GM19043 (cell line): ENCODE results near the gene LAMTOR2.

ENCODE experiments used
- ATAC-seq: cut with Tn5 transposase; IDR thresholded peaks from one replicate; pipeline ENCODE4 v1.9.1; 2021; ENCODE audit warnings: low read depth; ENCODE audit not compliant: unreplicated experiment

The LAMTOR2 gene

GRCh38 chr1:156096640-156097391, 42.2 kb downstream of the LAMTOR2 start:
- ATAC-seq, result peak; percentile 54

DNA sequence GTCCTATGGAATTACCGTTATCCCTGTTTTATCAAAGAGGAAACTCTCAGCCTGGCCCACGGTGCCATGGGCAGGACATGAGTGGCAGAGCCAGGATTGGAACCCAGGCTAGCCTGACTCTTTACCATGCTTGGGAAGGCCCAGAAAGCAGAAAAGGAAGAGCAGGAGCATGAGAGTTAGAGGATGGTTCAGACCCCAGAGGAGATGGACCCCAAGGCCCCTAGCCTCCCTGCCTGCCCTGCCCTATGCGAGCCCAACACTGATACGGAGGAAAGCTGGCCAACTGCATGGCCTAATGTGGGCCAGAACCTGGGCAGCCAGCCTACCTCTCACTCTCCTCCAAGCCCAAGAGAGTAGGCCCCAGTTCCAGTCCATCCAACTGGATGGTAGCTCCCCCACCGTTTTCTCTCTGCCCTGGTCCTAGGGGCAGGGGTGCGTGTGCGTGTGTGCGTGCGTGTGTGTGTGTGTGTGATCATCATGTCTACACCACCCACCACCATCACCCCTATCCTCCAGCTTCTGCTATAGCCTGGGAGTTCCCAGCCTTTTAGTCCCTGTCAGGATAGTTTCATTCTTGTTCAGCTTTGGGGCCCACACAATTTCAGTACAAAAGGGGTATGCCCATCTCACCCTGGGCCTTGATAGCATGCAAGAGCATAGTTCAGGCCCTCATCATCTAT, 43.1 kb downstream of the LAMTOR2 start:
- ATAC-seq, result no peak

DNA sequence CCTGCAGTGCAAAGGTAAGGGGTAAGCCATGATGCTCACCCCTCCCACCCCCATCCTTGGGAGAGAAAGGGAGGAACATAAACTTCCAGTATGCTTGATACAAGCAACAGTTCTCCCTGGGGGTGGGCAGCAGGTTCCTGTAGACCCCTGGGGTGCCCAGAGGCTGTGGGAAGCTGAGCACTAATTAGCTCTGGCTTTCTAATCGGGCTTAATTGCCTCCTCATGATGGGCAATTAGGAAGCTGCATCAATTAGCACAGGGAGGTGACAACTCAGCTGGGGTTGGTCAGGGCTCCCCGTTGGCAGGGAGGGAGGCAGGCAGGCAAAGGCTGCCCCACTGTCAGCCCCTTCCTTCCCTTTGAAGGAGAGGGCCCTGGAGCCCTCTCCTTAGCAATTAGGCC, 44.2 kb downstream of the LAMTOR2 start:
- no peak for ATAC-seq

DNA sequence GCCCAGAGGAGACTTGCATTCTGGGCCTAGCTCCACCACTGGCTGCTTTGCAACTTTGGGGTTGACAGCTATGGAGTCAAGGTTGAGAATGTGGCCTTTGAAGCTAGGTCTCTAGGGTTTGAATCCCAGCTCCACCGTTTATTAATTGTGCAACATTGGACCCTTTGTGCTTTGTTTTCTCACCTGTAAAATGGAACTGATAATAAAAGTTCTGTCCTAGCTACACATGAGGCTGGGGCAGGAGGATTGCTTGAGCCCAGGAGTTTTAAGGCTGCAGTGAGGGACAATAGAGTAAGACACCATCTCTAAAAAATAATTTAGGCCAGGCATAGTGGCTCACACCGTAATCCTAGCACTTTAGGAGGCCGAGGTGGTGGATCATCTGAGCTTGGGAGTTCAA, 44.7 kb downstream of the LAMTOR2 start:
- ATAC-seq, result no peak

DNA sequence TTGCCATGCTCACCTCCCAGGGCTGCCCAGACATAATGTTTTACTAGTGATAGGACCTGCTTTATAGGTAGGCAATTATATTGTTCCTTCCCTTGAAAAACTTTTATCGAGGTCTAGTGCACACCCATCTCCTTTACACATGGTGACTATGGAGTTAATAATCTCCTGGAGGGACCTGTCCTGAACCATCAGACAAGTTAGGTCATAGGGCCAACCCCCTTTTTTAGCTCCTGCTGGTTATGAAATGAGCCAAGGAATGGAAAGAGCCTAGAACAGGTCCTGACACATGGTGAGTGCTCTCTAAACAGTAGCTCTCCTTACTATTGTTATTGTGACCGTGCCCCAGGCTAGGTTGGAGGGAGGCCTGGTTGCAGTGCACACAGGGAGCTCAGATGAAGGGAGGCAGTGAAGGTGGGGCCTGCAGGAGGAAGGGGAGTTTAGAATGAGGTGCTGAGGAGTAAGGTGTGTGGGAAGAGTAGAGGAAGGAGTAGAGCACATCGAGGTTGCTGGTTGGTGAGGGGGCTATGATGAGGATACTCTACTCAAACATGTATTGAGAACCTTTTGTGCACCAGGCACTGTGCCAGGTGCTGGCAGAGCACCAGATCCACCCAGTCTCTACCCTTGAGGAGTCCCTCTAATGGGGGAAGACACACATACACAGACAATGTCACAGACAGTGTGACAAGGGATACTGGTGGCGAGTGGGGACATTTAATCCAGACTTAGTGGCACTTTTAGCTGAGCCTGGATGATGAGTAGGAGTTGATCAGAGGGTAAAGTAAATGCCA, 45.8 kb downstream of the LAMTOR2 start:
- no peak for ATAC-seq

DNA sequence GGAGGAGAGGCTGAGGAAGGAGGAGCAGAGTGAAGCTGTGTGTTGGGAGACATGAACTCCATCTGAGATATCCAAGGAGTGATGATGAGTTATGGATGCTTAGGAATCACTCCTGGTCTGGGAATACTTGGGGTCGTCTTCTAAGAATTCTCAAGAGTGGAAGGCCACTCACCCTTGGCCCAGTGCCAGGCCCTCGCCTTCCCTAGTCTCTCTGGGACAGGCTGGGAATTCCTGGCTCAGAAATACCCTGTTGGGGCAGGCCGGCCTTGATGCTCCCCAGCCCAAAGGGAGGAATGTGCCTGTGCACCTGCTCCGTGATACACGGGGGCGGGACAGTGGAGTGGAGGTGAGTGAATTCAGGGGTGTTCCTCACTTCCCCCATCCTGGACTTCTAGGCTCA, 47.3 kb downstream of the LAMTOR2 start:
- ATAC-seq, result no peak

GRCh38 chr1:156102633-156103511, 48.3 kb downstream of the LAMTOR2 start:
- ATAC-seq, result no peak

- ATAC-seq, result no peak
These were observed 49.0 kb downstream of the LAMTOR2 start for GRCh38 chr1:156103521-156103947.

DNA sequence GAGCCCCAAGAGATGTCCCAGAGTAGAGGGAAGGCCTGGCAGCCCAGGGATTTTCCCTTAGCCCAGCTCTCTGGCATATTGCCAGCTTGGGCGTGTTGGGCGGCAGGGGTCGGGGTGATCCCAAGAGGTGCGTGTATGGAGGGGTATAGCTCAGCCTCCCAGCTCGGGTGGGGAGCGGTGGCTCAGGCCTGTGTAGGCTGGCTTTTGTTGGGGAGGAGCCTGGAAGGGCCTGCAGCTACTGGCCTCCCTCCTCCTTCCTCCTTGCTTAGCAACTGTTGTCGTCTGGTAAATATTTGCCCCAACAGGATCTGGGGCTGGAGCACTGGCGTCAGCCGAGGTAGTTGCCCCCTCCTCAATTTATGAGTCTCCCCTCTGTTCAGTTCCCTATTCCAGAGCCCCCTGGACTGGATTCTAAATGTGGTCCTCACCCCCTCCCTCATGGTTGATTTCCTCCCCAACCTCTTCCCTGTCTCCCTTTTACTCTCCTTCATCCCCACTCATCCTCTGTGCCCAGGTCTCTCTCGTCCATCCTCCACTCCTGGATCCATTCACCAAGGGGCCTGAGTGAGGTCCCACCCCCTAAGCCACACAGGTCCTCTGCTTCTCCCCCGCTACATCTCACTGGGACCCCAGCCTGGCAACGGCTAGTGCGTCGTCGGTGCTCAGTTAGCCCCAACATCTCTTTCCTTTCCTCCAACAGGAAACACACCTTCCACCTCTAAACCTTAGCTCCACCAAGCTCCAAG, 49.7 kb downstream of the LAMTOR2 start:
- no peak for ATAC-seq

DNA sequence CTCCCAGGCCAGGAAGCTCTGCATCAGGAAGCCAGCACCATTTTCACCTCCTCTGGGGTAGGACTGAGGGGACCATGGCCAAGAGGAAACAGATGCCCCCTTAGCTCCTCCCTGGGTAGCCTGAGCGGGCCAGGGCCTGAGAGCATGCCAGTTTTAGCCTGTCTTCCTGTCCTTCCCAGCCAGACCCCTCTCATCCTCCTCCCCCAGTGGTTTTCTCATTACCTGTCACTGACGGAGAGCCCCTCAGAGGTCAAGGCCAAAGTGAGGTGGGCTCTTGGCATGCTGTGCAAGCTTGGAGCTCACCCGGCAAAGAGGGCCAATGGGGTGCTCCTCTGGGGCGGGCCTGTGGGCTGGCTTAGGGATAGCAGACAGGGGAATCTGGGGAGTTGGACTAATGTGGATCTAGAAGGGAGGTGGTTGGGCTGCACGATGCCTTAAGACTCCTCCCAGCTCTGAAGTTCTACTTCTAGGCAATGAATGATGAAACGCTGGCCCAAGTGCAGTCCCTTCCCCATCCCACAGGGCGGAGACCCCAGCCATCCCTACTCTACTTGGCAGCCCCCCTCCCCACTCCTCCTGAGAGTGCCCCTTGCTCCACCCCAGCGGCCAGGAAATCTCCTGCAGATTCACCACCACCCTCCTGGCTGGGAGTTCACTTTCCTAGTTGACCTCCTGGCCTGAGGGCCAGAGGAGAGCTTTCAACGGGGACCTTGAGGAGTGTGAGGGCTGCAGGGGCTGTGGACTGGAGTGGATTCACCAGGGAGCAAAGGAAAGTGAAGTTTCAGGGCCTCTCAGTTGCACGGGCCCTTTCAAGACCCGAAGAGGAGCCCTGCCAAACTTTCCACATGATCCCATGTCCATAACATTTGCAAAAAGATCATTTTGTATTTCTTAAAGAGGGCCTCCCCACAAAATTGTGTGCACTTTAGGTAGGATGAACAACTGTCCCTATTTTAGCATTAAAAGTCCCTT, 50.6 kb downstream of the LAMTOR2 start:
- ATAC-seq, result no peak

DNA sequence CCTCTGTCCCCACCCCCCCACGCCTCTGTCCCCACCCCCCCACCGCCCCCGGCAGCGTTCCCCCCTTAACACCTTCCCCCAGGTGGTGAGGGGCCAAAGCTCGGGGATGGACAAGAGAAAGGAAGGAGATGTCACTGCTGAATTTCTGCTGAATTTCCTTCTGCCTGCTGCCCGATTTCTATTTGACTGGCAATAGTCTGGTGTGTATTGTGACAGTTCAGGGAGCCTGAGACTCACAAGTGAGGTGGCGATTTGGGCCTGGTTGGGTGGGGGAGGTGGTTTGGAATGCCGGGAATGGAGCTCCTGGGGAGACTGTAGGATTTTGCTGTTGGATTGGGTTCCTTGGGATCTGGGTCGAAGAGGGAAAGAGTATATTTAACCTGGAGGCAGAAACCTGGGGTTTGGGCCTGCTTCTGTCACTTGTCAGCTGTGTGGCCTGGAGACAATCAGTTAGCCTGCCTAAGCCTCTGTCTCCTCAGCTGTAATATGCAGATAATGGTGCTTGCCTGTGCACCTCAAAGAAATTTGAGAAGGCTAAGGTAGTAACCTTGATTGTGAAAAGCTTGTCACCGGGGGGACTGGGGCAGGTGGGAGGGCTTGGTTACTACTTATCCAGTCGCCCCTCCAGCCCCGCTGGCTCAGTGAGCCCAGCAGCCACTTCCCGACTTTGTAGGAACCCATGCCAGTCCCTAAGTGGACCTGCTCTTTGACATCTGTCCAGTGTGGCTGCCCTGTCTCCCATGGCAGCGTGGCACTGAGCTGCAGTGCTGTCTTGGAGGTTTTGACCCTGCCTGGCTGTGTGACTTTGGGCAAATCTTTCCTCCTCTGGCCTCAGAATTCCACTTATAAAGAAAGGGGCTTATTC, 52.3 kb downstream of the LAMTOR2 start:
- no peak for ATAC-seq

DNA sequence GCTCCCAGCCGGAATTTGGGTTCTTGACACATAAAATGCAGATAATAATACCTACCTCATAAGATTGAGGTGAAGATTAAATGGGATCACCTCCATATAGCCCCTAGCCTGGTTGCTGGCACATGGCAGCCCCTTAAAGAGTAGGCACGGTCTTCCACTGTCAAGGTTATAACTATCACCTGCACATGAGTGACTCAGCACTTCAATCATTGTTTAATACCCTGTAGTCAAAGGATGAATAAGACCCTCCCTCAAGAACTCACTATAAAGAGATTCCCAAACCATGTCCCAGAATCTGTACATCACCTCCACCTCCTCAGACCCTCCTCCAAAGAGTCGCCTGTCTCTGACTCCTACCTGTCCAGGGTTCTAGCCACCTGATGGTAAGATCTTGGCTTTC, 53.5 kb downstream of the LAMTOR2 start:
- no peak for ATAC-seq
